Keratinocyte (primary cell): ENCODE data around the gene KCNIP3. TPM values are rescaled to one million over a fixed set of nuclear protein-coding genes. Genes with fewer than 3 reads are reported as not detected.

Source experiments
- DNase-seq: peaks from one replicate; pipeline ENCODE4 v3.0.0-alpha.2; 2011; ENCODE audit warnings: low read depth, missing footprints, low spot score
- FAIRE-seq: peaks from 2 replicates; lab custom pipeline; 2011; peaks lifted over from hg19 to GRCh38; lab: Jason Lieb, UNC
- H2AFZ ChIP-seq: 2 replicates; pipeline ENCODE4 v1.6.0; 2012; ENCODE audit warnings: low read length, control low read depth, inconsistent platforms; ENCODE audit not compliant: control insufficient read depth
- H3K27ac ChIP-seq: 2 replicates; pipeline ENCODE4 v1.5.1; 2011; ENCODE audit warnings: low read length; ENCODE audit not compliant: control insufficient read depth, insufficient read depth
- H3K27me3 ChIP-seq: 3 replicates; pipeline ENCODE4 v1.6.0; 2011; ENCODE audit warnings: low read length; ENCODE audit not compliant: control insufficient read depth, insufficient read depth; ENCODE audit errors: extremely low read depth
- H3K36me3 ChIP-seq, 2 experiments: 2 replicates in 1 of 2; 3 replicates in 1 of 2; pipeline ENCODE4 v1.5.1; 2011; ENCODE audit warnings: low read length in 2 of 2, mild to moderate bottlenecking in 1 of 2; ENCODE audit not compliant: control insufficient read depth in 2 of 2, insufficient read depth in 2 of 2; ENCODE audit errors: extremely low read depth in 1 of 2
- H3K4me1 ChIP-seq: 3 replicates; pipeline ENCODE4 v1.5.1; 2011; ENCODE audit warnings: low read length; ENCODE audit not compliant: control insufficient read depth, insufficient read depth; ENCODE audit errors: extremely low read depth
- H3K4me2 ChIP-seq: 3 replicates; pipeline ENCODE4 v1.6.0; 2011; ENCODE audit warnings: low read depth, low read length; ENCODE audit not compliant: control insufficient read depth, insufficient read depth; ENCODE audit errors: extremely low read depth
- H3K4me3 ChIP-seq, 3 experiments: fragments of 200-600 bp in 1 of 3; sonication (generic) in 1 of 3; 2 replicates in 2 of 3; 3 replicates in 1 of 3; pipeline ENCODE4 v1.5.1; 2011 to 2016; ENCODE audit warnings: low read length in 3 of 3, mild to moderate bottlenecking in 3 of 3, control low read depth in 2 of 3, inconsistent platforms in 1 of 3, low read depth in 1 of 3, mixed read lengths in 1 of 3, mixed run types in 1 of 3, moderate library complexity in 1 of 3; ENCODE audit not compliant: control insufficient read depth in 2 of 3, insufficient read depth in 2 of 3; ENCODE audit errors: extremely low read depth in 1 of 3
- H3K79me2 ChIP-seq: 2 replicates; pipeline ENCODE4 v1.6.0; 2012; ENCODE audit warnings: low read length; ENCODE audit not compliant: control insufficient read depth, insufficient read depth
- H3K9ac ChIP-seq: 3 replicates; pipeline ENCODE4 v1.6.0; 2011; ENCODE audit warnings: low read length; ENCODE audit not compliant: control insufficient read depth, insufficient read depth; ENCODE audit errors: extremely low read depth
- H3K9me1 ChIP-seq: 3 replicates; pipeline ENCODE4 v1.6.0; 2011; ENCODE audit warnings: low read length; ENCODE audit not compliant: control insufficient read depth, insufficient read depth; ENCODE audit errors: extremely low read depth
- H3K9me3 ChIP-seq: 2 replicates; pipeline ENCODE4 v1.5.1; 2012; ENCODE audit warnings: low read depth, low read length; ENCODE audit not compliant: control insufficient read depth
- H4K20me1 ChIP-seq: 3 replicates; pipeline ENCODE4 v1.6.0; 2011; ENCODE audit warnings: low read length; ENCODE audit not compliant: control insufficient read depth, insufficient read depth; ENCODE audit errors: extremely low read depth
- CTCF ChIP-seq, 3 experiments: IDR thresholded peaks in 1 of 3; conservative IDR thresholded peaks in 1 of 3; optimal IDR thresholded peaks in 1 of 3; 2 replicates in 2 of 3; 3 replicates in 1 of 3; pipeline versions ENCODE3 to v1.5.1; 2011; ENCODE audit warnings: low read length in 3 of 3, mild to moderate bottlenecking in 3 of 3, moderate library complexity in 2 of 3, control low read depth in 1 of 3, inconsistent platforms in 1 of 3; ENCODE audit not compliant: insufficient read depth in 2 of 3; ENCODE audit errors: extremely low read depth in 1 of 3
- EZH2 ChIP-seq: IDR thresholded peaks from one replicate; pipeline ENCODE4 v1.6.1; 2012; ENCODE audit warnings: inconsistent platforms, mild to moderate bottlenecking, low read length, moderate library complexity
- dilution Hi-C: fragments of 300-500 bp; cut with MboI; formaldehyde crosslinking; loops from one replicate; pipeline ENCODE4 v1.7.0; 2020; ENCODE audit warnings: low sequenced_read_pairs; ENCODE audit not compliant: extremely low pct_ligation_motif_present
- polyA plus RNA-seq, 5 experiments: library from polyadenylated mRNA; depleted of rRNA in 3 of 5; stranded (reverse) in 3 of 5; stranded (forward) in 1 of 5; unstranded in 1 of 5; fragments of >200 nt; gene quantifications; 1 replicate in 1 of 5; 2 replicates in 3 of 5; 3 replicates in 1 of 5; pipeline versions ENCODE4 v1.2.1 to v1.2.3, GENCODE V29; 2011 to 2012; ENCODE audit warnings: missing spikeins in 2 of 5, low read depth in 1 of 5, low replicate concordance in 1 of 5

KCNIP3 gene
- polyA plus RNA-seq, 1 donor (not counting 4 experiments of a cell fraction or from before 2014, with no cell fraction given): 0.66 TPM

GRCh38 chr2:95389245-95390119 lies 92.3 kb downstream of the KCNIP3 start:
- Histone ChIP-seq H3K4me3 (no peak overlapping the region), H3K4me2 (no peak overlapping the region), H4K20me1 (no peaks in the 10 kb centered on the region), H3K79me2 (no peaks in the 10 kb centered on the region), H3K27ac (no peak overlapping the region), H3K9me3 (no peaks in the 10 kb centered on the region), H3K36me3 (no peaks in the 10 kb centered on the region), H3K27me3 (no peaks in the 10 kb centered on the region), H2AFZ (peak overlapping the region; percentile 64), H3K4me1 (peaks cover 3% of the 10 kb centered on the region), H3K9me1 (no peaks in the 10 kb centered on the region), H3K9ac (no peak overlapping the region)
- DNase-seq: no peak
- TF ChIP-seq EZH2: no peak
- TF ChIP-seq CTCF (optimal IDR thresholded peaks at IDR 0.05 in 1 of 3, IDR thresholded peaks at IDR 0.05 in 1 of 3, conservative IDR thresholded peaks at IDR 0.05 in 1 of 3; ENCODE audit: extremely low read depth in 1 of 3, insufficient read depth in 2 of 3, low read length in 3 of 3): peak; percentile 84 to 100 (median 87)
- no peak for FAIRE-seq
- dilution Hi-C loops: no loop called here

- Histone ChIP-seq H2AFZ (no peak overlapping the region), H3K4me1 (no peaks in the 10 kb centered on the region), H3K27me3 (no peaks in the 10 kb centered on the region), H3K9me3 (no peaks in the 10 kb centered on the region), H3K4me2 (no peak overlapping the region), H3K79me2 (no peaks in the 10 kb centered on the region), H3K9ac (no peak overlapping the region), H3K4me3 (no peak overlapping the region), H3K9me1 (no peaks in the 10 kb centered on the region), H3K27ac (no peak overlapping the region), H4K20me1 (no peaks in the 10 kb centered on the region), H3K36me3 (no peaks in the 10 kb centered on the region)
- DNase-seq (no peak), FAIRE-seq (no peak)
- no peak for TF ChIP-seq EZH2
- TF ChIP-seq CTCF (optimal IDR thresholded peaks at IDR 0.05 in 1 of 3, IDR thresholded peaks at IDR 0.05 in 1 of 3, conservative IDR thresholded peaks at IDR 0.05 in 1 of 3; ENCODE audit: extremely low read depth in 1 of 3, insufficient read depth in 2 of 3, low read length in 3 of 3): no peak
- dilution Hi-C loops: no loop called here
Observed at GRCh38 chr2:95390272-95390880, 93.2 kb downstream of the KCNIP3 start.
